ENCODE data around the gene XYLT1.

DNA sequence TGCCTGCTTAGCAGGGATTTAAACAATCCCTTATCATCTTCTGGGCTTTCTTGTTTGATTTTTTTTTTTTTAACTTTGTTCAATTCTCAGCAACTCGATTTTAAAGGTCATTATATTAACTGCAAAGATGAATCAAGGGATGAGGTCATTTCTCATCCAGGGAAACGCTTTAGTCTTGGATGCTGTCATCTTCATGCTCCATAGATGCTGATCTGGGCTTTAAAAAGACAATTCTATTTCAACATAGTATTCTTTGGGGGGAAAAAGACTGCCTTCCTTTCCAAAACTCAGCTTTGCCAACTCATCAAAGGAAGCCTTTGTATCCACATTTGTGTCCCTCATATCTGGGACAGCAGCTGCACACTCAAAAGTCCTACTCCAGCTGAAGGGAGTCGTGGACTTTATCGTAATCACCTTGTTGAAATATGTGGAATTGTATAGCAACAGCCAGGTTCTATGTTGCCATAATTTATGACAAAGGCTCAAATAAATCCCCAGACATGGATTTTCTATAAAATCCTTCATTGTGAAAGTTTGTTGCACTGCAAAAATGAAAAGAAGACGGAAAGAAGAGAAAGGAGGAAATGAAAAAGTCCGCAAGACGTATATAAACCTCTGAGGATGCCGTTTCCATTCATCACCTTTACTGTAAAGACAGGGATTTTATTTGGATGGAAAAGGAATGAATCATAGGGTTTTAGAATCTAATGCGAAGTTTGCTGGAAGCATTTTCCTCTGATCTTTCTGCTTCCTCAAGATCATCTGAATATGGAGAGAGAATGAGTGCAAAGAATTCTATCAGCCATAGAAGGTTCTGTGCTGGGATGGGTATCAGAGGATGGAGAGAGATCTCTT is 48.6 kb upstream of the XYLT1 start:
- TF ChIP-seq SPI1 (IDR thresholded peaks at IDR 0.05; ENCODE audit: low read depth, low read length) (no peak), POLR2A (IDR thresholded peaks at IDR 0.05; ENCODE audit: low read depth, low read length) (no peak)
